Right renal cortex interstitium (tissue), 3 donors: Measurements from ENCODE around the gene AOC3. TPM values are rescaled to one million over a fixed set of nuclear protein-coding genes. Genes with fewer than 3 reads are reported as not detected.
"Not testable (repeated sequence)": the region's sequence is repeated elsewhere in the genome, so short reads cannot be mapped to it uniquely, and the experiment has no call there.

Experiments
- DNase-seq, 3 donors: peaks; one replicate each; pipeline ENCODE4 v3.0.0-alpha.2; 2013; ENCODE audit warnings: low read depth in 3 of 3, low spot score in 2 of 3
- polyA plus RNA-seq, 3 donors: library from polyadenylated mRNA; unstranded; fragments of 120-200 nt; gene quantifications; one replicate each; pipeline ENCODE4 v1.2.1, GENCODE V29; 2013; ENCODE audit not compliant: insufficient read length in 3 of 3

Gene AOC3
- polyA plus RNA-seq, 3 donors = 4.8 to 6.2 (median 5.3) TPM

GRCh38 chr17:42891539-42892152 is 40.6 kb downstream of the AOC3 start:
- no peak for DNase-seq

DNA sequence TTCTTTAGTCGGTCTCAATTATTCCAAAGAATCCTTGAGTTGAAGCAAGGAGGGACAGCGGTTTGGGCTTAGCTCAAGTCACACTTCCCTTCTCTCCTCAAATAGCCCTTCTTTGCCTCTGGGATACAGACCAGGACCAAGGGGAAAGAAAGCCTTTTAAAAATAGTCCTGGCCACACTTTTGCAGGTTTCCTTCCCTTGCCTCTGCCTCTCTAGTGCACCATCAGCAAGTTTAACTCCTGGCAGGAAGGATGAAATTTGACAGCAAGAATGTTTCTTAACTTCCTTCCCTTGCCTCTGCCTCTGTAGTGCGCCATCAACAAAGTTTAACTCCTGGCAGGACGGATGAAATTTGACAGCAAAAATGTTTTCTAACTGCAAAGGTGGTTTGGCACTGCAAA is 42.4 kb downstream of the AOC3 start:
- no peak for DNase-seq

- no peak for DNase-seq
Measured at GRCh38 chr17:42894283-42895184, 43.5 kb downstream of the AOC3 start.

GRCh38 chr17:42895185-42895555 is 44.2 kb downstream of the AOC3 start:
- DNase-seq = no peak

- DNase-seq = no peak
Measured at GRCh38 chr17:42898147-42898811, 47.3 kb downstream of the AOC3 start.

GRCh38 chr17:42899981-42900380 is 49.0 kb downstream of the AOC3 start:
- not testable (repeated sequence) for DNase-seq

GRCh38 chr17:42900460-42901331 is 49.7 kb downstream of the AOC3 start, which contains the start of gene G6PC1:
Gene G6PC1, plus strand, starts transcription at chr17:42900799. Its CDS starts 78 bp downstream, at chr17:42900877.
- no peak for DNase-seq

- no peak for DNase-seq
Measured at GRCh38 chr17:42901535-42902229, 50.7 kb downstream of the AOC3 start.

DNA sequence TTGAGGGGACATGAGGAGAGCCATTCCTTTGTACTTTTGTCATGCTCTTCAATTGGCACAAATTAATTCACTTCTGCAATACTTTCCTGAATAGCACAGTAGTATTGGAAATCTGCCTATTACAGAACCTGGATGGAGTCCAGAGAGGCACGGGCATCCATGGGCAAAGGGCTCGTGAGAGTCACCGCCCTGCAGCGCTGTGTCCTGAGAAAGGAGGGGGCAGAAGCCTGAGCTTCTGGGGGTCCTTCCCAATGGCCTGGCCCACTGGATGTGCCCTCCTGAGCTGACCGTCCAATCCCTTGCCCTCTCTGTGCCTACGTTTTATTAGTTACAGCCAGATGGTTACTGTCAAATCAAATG is 53.1 kb downstream of the AOC3 start:
- no peak for DNase-seq

DNA sequence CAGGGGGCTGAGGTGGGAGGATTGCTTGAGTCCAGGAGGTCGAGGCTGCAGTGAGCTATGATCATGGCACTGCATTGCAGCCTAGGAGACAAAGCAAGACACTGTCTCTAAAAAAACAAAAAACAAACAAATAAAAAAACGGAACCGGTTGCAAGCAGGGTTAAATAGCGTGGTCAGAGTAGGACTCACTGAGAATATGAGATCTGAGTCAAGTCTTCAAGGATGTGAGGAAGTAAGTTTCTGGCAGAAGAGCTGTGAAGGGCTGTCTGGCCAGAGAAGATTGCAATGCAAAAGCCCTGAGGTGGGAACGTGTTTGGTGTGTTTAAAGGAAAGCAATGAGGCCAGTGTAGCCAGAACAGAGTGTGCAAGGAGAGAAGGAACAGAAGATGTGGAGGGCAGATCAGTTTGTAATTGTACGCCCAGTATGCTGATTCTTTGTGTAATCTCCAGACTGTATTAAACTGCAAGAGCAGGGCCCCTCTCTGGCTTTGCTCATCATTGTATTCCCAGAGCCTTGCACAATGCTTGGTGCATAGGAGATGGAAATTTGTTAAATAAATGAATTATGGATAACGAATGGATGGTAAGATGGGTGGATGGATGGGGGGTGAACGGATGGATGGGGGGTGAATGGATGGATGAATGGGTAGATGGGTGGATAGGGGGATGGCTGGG is 55.9 kb downstream of the AOC3 start:
- no peak for DNase-seq

Other genes with a start within 250 kb of the AOC3 start
- 10 to 100 TPM; 43.1 to 44.1 (median 43.3) TPM for gene RETREG3, start 241.8 kb upstream of the AOC3 start, polyA plus RNA-seq
- gene TUBG1, start 241.5 kb upstream of the AOC3 start, polyA plus RNA-seq = 10 to 100 TPM; 53.5 to 63.6 (median 54.5) TPM
- 10 to 100 TPM; 19.5 to 20.7 (median 20.0) TPM for gene TUBG2, start 191.9 kb upstream of the AOC3 start, polyA plus RNA-seq
- gene PLEKHH3, start 174.2 kb upstream of the AOC3 start, polyA plus RNA-seq = 10 to 100 TPM; 11.0 to 12.7 (median 11.5) TPM
- gene CCR10, start 169.4 kb upstream of the AOC3 start, polyA plus RNA-seq = 1 to 10 TPM in 2 of 3 donors, under 1 TPM in 1; 0.87 to 1.1 (median 1.0) TPM
- gene CNTNAP1, start 168.7 kb upstream of the AOC3 start, polyA plus RNA-seq = 1 to 10 TPM; 6.4 to 7.1 (median 7.0) TPM
- 10 to 100 TPM; 37.3 to 44.1 (median 40.8) TPM for gene EZH1, start 106.2 kb upstream of the AOC3 start, polyA plus RNA-seq
- gene RAMP2, start 90.0 kb upstream of the AOC3 start, polyA plus RNA-seq = 10 to 100 TPM; 87.3 to 96.7 (median 92.2) TPM
- gene VPS25, start 77.8 kb upstream of the AOC3 start, polyA plus RNA-seq = 100 to 1,000 TPM in 1 of 3 donors, 10 to 100 TPM in 2; 95.3 to 105 (median 97.8) TPM
- gene WNK4, start 70.6 kb upstream of the AOC3 start, polyA plus RNA-seq = 10 to 100 TPM in 2 of 3 donors, 1 to 10 TPM in 1; 8.7 to 11.2 (median 11.0) TPM
- 100 to 1,000 TPM; 162 to 191 (median 178) TPM for gene COA3, start 52.5 kb upstream of the AOC3 start, polyA plus RNA-seq
- gene CNTD1, start 52.3 kb upstream of the AOC3 start, polyA plus RNA-seq = 1 to 10 TPM; 1.6 to 2.0 (median 1.7) TPM
- 10 to 100 TPM; 74.8 to 80.9 (median 78.8) TPM for gene BECN1, start 26.9 kb upstream of the AOC3 start, polyA plus RNA-seq
- 100 to 1,000 TPM; 109 to 116 (median 114) TPM for gene PSME3, start 17.8 kb upstream of the AOC3 start, polyA plus RNA-seq
- under 1 TPM; 0.74 to 0.82 (median 0.80) TPM for gene AOC2, start 6.6 kb upstream of the AOC3 start, polyA plus RNA-seq
- 1 to 10 TPM; 4.3 to 7.0 (median 6.5) TPM for gene G6PC1, start 49.6 kb downstream of the AOC3 start, polyA plus RNA-seq
- 10 to 100 TPM; 53.2 to 55.5 (median 54.0) TPM for gene AARSD1, start 113.3 kb downstream of the AOC3 start, polyA plus RNA-seq
- gene PTGES3L, start 128.9 kb downstream of the AOC3 start, polyA plus RNA-seq = 1 to 10 TPM; 1.8 to 2.3 (median 1.9) TPM
- gene RUNDC1, start 129.4 kb downstream of the AOC3 start, polyA plus RNA-seq = 10 to 100 TPM; 15.9 to 16.6 (median 16.5) TPM
- 1,000 to 10,000 TPM; 1,375 to 1,510 (median 1,475) TPM for gene RPL27, start 147.2 kb downstream of the AOC3 start, polyA plus RNA-seq
- gene IFI35, start 155.6 kb downstream of the AOC3 start, polyA plus RNA-seq = 10 to 100 TPM in 2 of 3 donors, 1 to 10 TPM in 1; 9.2 to 12.7 (median 10.5) TPM
- 100 to 1,000 TPM; 125 to 133 (median 133) TPM for gene VAT1, start 171.2 kb downstream of the AOC3 start, polyA plus RNA-seq
- gene RND2, start 174.0 kb downstream of the AOC3 start, polyA plus RNA-seq = 1 to 10 TPM; 3.1 to 4.0 (median 3.5) TPM